DMS153 treated with DMSO at 0.1 percent for 48 hours (cell line): ENCODE data around the gene CWF19L1.

Experiments
- DNase-seq: peaks from one replicate; lab custom pipeline; 2025; ENCODE audit not compliant: unreplicated experiment; lab: John Stamatoyannopoulos, UW

Gene CWF19L1

GRCh38 chr10:100253041-100253440, 14.4 kb downstream of the CWF19L1 start:
- DNase-seq = no peak

GRCh38 chr10:100248820-100249219, 18.6 kb downstream of the CWF19L1 start:
- no peak for DNase-seq

- no peak for DNase-seq
Measured at GRCh38 chr10:100245484-100246220, 21.8 kb downstream of the CWF19L1 start.

- DNase-seq = no peak
Measured at GRCh38 chr10:100239851-100240250, 27.6 kb downstream of the CWF19L1 start.

GRCh38 chr10:100238429-100238828, 29.0 kb downstream of the CWF19L1 start:
- no peak for DNase-seq

- DNase-seq = no peak
Measured at GRCh38 chr10:100232101-100232500, 35.3 kb downstream of the CWF19L1 start.

GRCh38 chr10:100229819-100230422, 37.5 kb downstream of the CWF19L1 start:
- DNase-seq = no peak

GRCh38 chr10:100223879-100224278, 43.6 kb downstream of the CWF19L1 start:
- DNase-seq = no peak

- no peak for DNase-seq
Measured at GRCh38 chr10:100222529-100222928, 44.9 kb downstream of the CWF19L1 start.

- DNase-seq = no peak
Measured at GRCh38 chr10:100216006-100216405, 51.4 kb downstream of the CWF19L1 start.

- no peak for DNase-seq
Measured at GRCh38 chr10:100209303-100209702, 58.1 kb downstream of the CWF19L1 start.

GRCh38 chr10:100208276-100208675, 59.2 kb downstream of the CWF19L1 start:
- no peak for DNase-seq

GRCh38 chr10:100204370-100204769, 63.1 kb downstream of the CWF19L1 start:
- DNase-seq = no peak

- DNase-seq = no peak
Measured at GRCh38 chr10:100201549-100201948, 65.9 kb downstream of the CWF19L1 start.

GRCh38 chr10:100194711-100195110, 72.7 kb downstream of the CWF19L1 start:
- no peak for DNase-seq

GRCh38 chr10:100192350-100192749, 75.1 kb downstream of the CWF19L1 start:
- DNase-seq = no peak

- DNase-seq = peak; percentile 53
Measured at GRCh38 chr10:100186253-100187212, 80.9 kb downstream of the CWF19L1 start.

GRCh38 chr10:100185364-100186252, 81.8 kb downstream of the CWF19L1 start, which contains the start of gene ERLIN1:
Gene ERLIN1 (minus strand): TSS chr10:100186029. CDS start chr10:100185626, 403 bp downstream.
- peak; percentile 87 for DNase-seq

GRCh38 chr10:100184840-100185239, 82.6 kb downstream of the CWF19L1 start:
- no peak for DNase-seq

GRCh38 chr10:100184426-100184825, 83.0 kb downstream of the CWF19L1 start:
- DNase-seq = no peak
